Measurements from ENCODE around the gene HACD2. TPM values are rescaled to one million over a fixed set of nuclear protein-coding genes. Genes with fewer than 3 reads are reported as not detected.

The HACD2 gene, protein sequence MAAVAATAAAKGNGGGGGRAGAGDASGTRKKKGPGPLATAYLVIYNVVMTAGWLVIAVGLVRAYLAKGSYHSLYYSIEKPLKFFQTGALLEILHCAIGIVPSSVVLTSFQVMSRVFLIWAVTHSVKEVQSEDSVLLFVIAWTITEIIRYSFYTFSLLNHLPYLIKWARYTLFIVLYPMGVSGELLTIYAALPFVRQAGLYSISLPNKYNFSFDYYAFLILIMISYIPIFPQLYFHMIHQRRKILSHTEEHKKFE
- total RNA-seq, result 10 to 100 TPM; 18.8 to 22.6 TPM

- no peaks in the 10 kb centered on the region for H3K27me3 ChIP-seq (replicated peaks; ENCODE audit: insufficient read depth)
- peak within 1 kb of the TSS; percentile 78 for H3K4me3 ChIP-seq
- H3K4me1 ChIP-seq (ENCODE audit: control insufficient read depth in 1 of 2, low read depth in 2 of 2), result peaks cover 4 to 20% of the 10 kb centered on the region in 2 donors
- TF ChIP-seq, protein P1, sequence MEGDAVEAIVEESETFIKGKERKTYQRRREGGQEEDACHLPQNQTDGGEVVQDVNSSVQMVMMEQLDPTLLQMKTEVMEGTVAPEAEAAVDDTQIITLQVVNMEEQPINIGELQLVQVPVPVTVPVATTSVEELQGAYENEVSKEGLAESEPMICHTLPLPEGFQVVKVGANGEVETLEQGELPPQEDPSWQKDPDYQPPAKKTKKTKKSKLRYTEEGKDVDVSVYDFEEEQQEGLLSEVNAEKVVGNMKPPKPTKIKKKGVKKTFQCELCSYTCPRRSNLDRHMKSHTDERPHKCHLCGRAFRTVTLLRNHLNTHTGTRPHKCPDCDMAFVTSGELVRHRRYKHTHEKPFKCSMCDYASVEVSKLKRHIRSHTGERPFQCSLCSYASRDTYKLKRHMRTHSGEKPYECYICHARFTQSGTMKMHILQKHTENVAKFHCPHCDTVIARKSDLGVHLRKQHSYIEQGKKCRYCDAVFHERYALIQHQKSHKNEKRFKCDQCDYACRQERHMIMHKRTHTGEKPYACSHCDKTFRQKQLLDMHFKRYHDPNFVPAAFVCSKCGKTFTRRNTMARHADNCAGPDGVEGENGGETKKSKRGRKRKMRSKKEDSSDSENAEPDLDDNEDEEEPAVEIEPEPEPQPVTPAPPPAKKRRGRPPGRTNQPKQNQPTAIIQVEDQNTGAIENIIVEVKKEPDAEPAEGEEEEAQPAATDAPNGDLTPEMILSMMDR (IDR thresholded peaks at IDR 0.05), result no peak
- H3K9me3 ChIP-seq, result no peaks in the 10 kb centered on the region
- peaks cover under 1% of the 10 kb centered on the region for H3K36me3 ChIP-seq
- ATAC-seq (ENCODE audit: insufficient number of reproducible peaks, low FRiP score, low read depth) (peak; percentile 93), DNase-seq (ENCODE audit: low spot score) (peak; percentile 81)
- peak within 1 kb of the TSS; percentile 73 to 91 for H3K27ac ChIP-seq
Measured at GRCh38 chr3:123584988-123585937, at the start of gene HACD2. TSS of gene HACD2 (minus strand) at chr3:123585053. CDS start at chr3:123585027, 26 bp downstream.

- ATAC-seq (ENCODE audit: insufficient number of reproducible peaks, low FRiP score, low read depth), result no peak
- peaks cover 38 to 76% of the 10 kb centered on the region in 2 donors for H3K4me1 ChIP-seq (ENCODE audit: control insufficient read depth in 1 of 2, low read depth in 2 of 2)
- H3K27ac ChIP-seq, result peak overlapping the region; percentile 72 to 73
Measured at GRCh38 chr3:123634149-123635051, 49.5 kb upstream of the HACD2 start.

DNA sequence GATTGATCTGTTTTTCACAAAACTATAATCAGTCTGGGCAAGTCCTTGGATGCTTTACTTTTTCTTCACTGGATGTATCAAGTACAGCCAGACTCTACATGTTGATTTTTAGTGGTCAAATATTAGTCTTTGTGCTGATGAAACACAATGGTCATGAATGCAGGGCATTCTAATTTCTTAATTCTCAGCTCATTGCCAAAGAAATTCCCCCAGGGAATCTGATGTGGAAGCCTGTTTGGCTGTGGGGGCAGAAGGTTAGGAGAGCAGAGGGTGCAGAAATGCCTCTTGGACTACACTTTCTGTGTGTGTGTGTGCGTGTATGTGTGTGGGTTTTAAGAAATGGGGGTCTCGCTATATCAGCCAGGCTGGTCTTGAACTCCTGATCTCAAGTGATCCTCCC, 48.7 kb upstream of the HACD2 start:
- peaks cover 38 to 85% of the 10 kb centered on the region in 2 donors for H3K4me1 ChIP-seq (ENCODE audit: control insufficient read depth in 1 of 2, low read depth in 2 of 2)
- ATAC-seq (ENCODE audit: insufficient number of reproducible peaks, low FRiP score, low read depth), result no peak

More at GRCh38 chr3:123634149-123635051, 49.5 kb upstream of the HACD2 start:
- no peak for DNase-seq (ENCODE audit: low spot score)
- no peak overlapping the region for H3K4me3 ChIP-seq
- TF ChIP-seq, protein P1 (IDR thresholded peaks at IDR 0.05), result no peak
- no peaks in the 10 kb centered on the region for H3K9me3 ChIP-seq
- no peaks in the 10 kb centered on the region for H3K27me3 ChIP-seq (replicated peaks; ENCODE audit: insufficient read depth)
- H3K36me3 ChIP-seq, result peaks cover 60% of the 10 kb centered on the region

DNA sequence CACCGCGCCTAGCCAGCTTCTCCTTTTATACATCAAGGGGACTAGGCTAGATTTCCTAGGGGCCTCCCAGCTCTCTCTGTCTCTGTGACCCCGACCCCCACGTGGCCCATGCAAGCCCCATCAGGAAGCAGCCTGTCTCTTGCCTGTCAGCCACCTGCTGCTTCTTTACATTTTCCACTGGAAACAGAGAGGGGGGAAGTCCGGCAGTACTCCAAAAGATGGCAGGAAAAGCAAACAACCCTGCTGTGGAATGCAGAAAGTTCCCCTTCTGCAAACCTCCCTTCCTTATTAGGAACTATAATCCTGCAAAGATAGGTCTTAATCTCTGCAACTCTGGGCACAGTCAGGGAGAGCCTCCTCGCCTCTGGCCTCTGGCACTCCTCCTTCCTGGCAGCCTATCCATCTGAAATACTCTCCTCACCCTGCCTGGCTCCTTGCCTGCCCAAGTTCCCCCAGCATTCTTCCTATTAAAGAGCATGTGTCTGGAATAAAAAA, 47.4 kb upstream of the HACD2 start:
- peak overlapping the region; percentile 46 to 57 for H3K27ac ChIP-seq
- no peak overlapping the region for H3K4me3 ChIP-seq
- peaks cover 51% of the 10 kb centered on the region for H3K36me3 ChIP-seq
- no peaks in the 10 kb centered on the region for H3K27me3 ChIP-seq (replicated peaks; ENCODE audit: insufficient read depth)
- DNase-seq (ENCODE audit: low spot score), result no peak
- no peaks in the 10 kb centered on the region for H3K9me3 ChIP-seq
- peak; percentile 25 for ATAC-seq (ENCODE audit: insufficient number of reproducible peaks, low FRiP score, low read depth)
- TF ChIP-seq, protein P1 (IDR thresholded peaks at IDR 0.05), result no peak
- peaks cover 38 to 79% of the 10 kb centered on the region in 2 donors for H3K4me1 ChIP-seq (ENCODE audit: control insufficient read depth in 1 of 2, low read depth in 2 of 2)

More for the DNA sequence above, 48.7 kb upstream of the HACD2 start:
- Histone ChIP-seq H3K4me3 (no peak overlapping the region), H3K9me3 (no peaks in the 10 kb centered on the region), H3K36me3 (peaks cover 60% of the 10 kb centered on the region), H3K27ac (peak overlapping the region in 1 of 2 donors; percentile 72), H3K27me3 (replicated peaks; ENCODE audit: insufficient read depth) (no peaks in the 10 kb centered on the region)
- DNase-seq (ENCODE audit: low spot score), result no peak
- TF ChIP-seq, protein P1 (IDR thresholded peaks at IDR 0.05), result no peak

Data from thoracic aorta (tissue), 2 donors.